NCI-H460 (cell line): ENCODE results near the gene KDELR1. TPM values are rescaled to one million over a fixed set of nuclear protein-coding genes. Genes with fewer than 3 reads are reported as not detected.
A peak's percentile ranks its signal among the peaks of the same experiment; 100 is the strongest.

Experiments used
- DNase-seq: peaks from one replicate; pipeline ENCODE4 v3.0.0-alpha.2; 2016; ENCODE audit warnings: low read depth; ENCODE audit errors: extremely low read depth
- polyA plus RNA-seq: library from polyadenylated mRNA; depleted of rRNA; stranded (reverse); fragments of >200 nt; gene quantifications from 2 replicates; pipeline ENCODE4 v1.2.3, GENCODE V29; 2014; cell fraction: nucleus; rRNA removed
- total RNA-seq: library from RNA; depleted of rRNA; stranded (reverse); fragments of >200 nt; shearing (Covaris generic); gene quantifications from 2 replicates; pipeline ENCODE4 v1.2.3, GENCODE V29; 2014; rRNA removed

The KDELR1 gene
- 78.2 and 78.7 TPM in 2 replicates for total RNA-seq
- 57.1 and 61.6 TPM in 2 replicates for polyA plus RNA-seq

DNA sequence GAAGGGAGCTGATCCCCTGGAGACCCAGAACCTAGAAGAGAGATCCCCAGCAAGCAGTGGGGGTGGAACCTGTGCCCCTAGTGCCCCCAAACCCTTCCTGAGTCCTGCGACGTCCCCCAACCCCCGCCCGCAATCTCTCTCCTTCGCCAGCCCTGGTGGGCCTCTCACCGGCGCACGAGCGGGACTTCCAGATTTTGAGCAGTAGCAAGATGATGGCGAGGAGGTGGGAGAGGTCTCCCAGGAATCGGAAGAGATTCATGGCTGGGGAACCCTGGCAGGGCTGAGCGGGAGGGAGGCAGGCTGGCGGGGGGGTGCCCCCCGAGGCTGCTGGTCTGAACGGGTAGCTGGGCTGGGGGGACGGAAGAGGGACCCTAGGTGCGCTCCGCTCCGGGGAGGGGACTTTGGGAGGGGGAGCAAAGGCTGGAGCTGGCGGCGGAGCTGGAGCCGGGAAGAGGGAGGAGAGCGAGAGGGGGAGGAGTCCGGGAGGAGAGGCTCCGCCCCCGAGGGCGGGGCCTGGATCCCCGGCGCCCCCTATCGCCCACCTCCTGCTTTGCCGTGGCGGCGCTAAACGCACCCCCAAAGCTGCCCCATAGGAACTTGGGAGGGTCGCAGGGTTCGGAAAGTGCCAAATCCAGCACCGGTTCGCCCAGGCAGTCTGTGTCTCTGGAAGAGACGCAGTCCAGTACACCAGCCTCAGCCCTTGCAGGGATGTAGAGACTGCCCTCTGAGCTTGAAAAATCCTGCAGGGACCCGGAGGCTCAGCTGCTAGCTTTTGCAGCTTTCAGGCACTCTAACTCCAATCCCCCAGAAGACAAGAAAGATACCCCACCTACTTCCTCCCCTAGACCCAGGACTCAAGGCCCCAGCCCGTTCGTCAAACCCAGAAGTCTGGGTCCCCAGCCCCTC lies at the start of gene KDELR1:
TSS of gene KDELR1 (minus strand) at position 452 of the 906 bp plus-strand sequence. CDS start at position 259, 193 bp downstream.
- DNase-seq, result peak; percentile 53

DNA sequence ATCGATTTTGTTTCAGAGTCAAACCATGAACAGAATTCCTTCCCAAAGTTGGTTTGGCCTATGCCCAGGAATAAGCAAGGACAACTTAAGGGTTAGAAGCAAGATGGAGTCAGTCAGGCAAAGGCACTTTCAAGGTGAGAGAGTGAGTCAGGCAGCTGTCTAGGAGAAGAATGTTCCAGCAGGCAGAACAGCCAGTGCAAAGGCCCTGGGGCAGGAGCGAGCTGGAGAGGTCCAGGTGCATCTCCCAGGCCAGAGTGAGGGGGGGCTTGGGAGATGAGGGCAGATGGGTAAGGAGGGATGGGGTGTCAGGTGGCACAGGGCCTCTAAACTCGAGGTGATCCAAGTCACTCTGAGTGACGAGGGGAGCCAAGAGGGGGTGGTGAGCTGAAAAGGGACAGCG lies 45.2 kb upstream of the KDELR1 start:
- DNase-seq, result no peak

DNA sequence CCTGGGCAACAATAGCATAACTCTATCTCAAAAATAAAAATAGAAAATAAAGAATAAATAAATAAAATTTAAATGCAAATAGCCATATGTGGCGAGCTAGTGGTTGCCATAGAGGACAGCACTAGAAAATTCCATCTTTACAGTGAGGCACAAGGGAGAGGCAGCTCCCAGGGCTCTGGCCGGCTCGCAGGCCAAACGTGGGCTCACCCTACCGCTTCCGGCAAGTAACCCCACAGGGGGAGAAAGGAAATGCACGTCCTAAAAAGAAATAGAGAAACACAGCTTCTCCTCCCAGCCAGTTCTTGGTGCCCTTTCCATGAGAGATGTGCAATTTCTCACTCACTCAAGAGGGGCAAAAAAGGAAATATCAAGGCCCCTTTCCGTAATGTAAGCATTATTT lies 42.0 kb upstream of the KDELR1 start:
- no peak for DNase-seq

DNA sequence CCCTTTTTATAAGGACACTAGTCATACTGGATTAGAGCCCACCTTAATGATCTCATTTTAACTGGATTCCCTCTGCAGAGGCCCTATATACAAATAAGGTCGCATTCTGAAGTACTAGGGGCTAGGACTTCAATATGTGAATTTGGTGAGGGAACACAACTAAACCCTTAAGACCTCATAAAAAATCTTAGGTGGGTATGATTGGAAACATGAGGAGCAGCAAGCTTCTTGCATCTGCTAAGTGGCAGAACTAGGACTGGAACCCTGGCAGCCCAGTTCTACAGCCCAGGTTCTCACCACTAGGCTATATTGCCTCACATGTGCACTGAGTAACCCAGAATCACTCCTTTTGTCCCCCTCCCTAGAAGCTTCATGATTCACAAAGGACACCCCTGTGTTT lies 37.3 kb upstream of the KDELR1 start:
- DNase-seq, result no peak

DNA sequence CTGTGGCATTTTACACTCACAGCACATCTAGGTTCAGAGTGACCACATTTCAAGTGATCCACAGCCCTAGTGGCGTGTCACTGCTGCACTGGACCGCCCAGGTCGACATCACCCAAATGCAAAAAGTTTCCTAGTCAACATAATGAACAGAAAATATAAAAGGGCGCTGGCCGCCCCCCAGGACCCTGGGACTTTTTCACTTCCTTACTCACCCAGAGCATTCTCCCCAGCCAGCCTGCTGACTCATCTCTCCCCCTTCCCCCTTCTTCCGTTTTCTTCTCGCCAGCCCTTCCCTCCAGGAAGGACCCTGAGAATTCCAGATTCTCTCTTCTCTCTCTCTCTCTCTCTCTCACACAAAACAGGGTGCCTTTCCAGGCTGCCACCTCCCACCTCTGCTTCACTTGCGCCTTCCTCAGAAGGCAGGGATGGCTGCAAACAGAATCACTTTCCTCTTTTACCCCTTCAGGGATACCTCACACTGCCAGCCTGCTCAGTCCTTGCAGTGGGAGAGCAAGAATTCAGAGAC lies 33.4 kb upstream of the KDELR1 start:
- DNase-seq, result no peak

DNA sequence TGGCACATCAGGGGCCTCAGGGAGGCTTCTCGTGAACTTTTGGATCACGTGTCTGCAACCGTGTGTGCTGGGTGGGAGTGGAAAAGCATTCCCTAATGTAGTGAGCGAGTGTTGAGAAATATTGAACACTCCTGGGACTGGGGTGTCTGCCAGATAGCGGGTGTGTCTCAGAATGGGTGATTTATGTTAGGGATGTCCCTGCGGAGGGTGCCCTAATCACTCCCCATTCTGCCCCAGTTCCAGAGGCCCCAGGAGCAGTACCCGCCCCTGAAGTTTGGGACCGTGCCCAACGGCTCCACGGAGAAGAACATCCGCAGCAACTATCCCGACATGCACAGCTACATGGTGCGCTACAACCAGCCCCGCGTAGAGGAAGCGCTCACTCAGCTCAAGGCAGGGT lies 30.2 kb upstream of the KDELR1 start:
- DNase-seq, result no peak

DNA sequence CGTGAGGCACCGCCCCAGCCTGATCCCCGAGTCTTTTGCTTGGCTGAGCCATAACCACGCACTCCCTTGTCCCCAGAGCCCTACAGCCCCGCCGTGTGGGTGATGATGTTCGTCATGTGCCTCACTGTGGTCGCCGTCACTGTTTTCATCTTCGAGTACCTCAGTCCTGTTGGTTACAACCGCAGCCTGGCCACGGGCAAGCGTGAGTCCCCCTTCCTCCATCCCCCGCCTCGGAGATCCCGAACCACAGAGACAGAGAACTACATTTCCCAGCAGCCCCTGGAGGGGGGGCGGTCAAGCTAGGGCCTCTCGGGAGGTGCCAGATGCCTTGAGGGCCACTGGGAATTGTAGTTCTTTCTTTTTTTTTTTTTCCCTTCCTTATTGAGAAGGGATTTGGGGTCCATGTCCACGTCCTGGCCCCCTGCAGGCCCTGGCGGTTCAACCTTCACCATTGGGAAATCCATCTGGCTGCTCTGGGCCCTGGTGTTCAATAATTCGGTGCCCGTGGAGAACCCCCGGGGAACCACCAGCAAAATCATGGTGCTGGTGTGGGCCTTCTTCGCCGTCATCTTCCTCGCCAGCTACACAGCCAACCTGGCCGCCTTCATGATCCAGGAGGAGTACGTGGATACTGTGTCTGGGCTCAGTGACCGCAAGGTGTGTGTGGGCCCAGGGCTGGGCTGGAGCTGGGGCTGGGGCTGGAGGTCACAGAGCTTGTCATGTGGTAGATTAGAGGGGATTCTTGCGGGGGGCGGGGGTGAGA lies 28.0 kb upstream of the KDELR1 start:
- no peak for DNase-seq

DNA sequence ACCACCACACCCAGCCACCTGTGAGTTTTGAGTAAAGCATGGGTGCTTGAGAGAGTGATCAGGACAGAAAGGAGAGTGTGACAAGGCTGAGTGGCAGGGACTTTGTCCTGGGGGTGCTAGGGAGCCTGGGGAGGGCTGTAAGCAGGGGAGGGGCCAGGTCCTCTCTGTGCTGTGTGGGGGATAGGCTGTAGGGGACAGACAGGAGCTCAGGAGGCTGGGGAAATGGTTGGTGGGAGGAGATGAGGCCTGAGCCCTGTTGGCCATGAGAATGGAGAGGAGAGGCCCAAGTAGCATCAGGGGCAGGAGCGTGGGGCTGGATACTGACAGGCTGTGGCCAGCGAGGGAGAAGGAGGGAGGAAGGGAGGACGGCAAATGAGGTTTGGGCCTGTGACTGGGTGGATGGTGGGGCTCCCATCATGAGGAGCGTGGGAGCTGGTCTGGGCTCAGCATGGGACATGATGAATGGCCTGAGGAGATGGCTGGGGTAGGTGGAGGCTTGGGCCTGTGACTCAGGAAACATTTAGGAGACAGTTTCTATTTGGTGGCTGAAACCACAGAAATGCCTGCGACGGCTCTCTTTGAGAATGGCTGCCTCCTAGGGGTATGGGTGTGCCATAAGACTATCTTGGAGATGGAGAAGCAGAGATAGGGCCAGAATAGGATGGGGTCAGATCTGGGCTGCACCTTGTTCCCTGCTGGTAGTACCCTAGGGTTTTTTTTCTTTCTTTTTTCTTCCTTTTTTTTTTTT lies 27.1 kb upstream of the KDELR1 start:
- no peak for DNase-seq

DNA sequence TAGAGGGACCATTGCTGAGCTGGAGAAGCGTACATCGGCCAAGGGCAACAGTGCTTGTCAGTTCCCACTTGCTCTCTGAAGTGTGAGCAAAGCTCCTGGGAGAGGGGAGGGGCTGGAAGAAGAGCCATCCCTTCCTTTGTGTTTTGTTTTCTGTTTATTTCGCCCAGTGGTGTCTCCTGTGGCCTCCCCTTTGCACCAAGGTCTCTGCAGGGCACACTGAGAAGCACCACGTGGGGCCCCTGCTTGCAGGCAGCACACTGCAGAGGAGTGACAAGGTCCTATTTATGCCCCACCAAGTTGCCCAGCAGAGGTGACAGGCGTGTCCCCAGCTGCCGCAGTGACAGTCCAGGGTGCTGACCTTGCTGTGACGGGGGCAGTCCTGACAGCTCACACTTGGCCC lies 26.1 kb upstream of the KDELR1 start:
- no peak for DNase-seq

DNA sequence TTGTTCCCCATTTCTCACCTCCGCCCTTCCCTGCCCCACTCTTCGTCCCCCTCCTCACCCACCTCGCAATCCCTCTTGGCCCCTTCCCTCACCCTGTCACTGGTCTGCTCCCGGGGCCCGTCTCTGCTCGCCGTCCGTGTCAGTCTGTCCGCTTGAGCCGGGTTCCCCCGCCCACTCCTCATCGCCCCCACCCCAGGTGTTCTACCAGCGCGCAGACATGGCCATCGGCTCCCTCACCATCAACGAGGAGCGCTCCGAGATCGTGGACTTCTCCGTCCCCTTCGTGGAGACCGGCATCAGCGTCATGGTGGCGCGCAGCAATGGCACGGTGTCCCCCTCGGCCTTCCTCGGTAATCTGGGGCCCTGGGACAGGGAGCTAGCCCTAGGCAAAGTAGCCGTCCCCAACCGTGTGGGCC lies 24.5 kb upstream of the KDELR1 start:
- DNase-seq, result no peak

DNA sequence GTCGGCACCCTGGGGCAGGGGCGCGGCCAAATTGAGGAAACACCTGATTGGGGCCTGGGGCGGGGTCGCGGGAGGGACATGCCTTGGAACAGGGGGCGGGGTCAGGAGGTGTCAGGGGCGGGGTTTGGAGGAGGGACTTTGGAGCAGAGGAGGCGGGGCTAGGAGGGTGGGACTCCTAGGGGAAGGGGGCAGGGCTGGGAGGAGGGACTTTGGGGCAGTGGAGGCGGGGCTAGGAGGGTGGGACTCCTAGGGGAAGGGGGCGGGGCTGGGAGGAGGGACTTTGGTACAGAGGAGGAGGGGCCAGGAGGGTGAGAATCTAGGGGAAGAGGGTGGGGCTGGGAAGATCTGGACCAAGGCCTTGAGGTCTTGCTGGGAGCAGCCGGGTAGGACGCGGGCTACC lies 24.0 kb upstream of the KDELR1 start:
- DNase-seq, result peak; percentile 50

DNA sequence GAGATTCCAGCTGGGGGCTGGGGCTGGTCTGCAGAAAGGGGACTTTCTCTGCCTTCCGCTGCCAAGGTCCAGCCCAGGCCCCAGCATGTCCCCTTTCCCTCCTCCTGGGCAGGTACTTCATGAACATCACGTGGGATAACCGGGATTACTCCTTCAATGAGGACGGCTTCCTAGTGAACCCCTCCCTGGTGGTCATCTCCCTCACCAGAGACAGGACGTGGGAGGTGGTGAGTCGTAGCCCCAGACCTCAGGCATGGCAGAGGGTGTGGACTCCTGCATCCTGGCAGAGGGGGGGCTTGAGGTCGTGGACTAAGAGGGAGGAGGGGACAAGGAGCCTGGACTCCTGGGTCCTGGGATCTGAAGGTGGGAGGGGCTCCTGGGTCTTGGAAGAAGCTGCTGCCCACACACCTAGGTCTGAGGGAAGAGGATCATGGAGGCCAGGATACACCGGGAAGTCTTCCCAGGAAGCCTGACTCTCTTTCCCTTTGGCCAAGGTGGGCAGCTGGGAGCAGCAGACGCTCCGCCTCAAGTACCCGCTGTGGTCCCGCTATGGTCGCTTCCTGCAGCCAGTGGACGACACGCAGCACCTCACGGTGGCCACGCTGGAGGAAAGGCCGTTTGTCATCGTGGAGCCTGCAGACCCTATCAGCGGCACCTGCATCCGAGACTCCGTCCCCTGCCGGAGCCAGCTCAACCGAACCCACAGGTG lies 22.7 kb upstream of the KDELR1 start:
- no peak for DNase-seq

DNA sequence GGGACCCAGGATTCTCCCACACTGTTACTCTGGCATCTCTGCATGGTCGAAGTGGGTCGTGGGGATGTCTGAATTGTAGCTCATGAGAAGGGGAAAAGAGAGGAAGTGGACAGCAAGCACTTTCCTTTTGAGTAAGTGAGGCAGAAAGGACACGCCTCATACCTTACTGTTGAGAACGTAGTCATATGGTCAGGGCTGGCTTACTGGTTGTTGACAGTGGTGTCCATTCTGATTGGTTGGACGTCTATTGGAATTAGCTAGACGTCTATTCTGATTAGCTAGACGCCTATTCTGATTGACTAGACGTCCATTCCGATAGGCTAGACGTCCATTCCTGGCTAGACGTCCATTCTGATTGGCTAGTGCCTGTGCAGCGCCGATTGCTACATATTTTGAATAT lies 14.5 kb upstream of the KDELR1 start:
- no peak for DNase-seq

DNA sequence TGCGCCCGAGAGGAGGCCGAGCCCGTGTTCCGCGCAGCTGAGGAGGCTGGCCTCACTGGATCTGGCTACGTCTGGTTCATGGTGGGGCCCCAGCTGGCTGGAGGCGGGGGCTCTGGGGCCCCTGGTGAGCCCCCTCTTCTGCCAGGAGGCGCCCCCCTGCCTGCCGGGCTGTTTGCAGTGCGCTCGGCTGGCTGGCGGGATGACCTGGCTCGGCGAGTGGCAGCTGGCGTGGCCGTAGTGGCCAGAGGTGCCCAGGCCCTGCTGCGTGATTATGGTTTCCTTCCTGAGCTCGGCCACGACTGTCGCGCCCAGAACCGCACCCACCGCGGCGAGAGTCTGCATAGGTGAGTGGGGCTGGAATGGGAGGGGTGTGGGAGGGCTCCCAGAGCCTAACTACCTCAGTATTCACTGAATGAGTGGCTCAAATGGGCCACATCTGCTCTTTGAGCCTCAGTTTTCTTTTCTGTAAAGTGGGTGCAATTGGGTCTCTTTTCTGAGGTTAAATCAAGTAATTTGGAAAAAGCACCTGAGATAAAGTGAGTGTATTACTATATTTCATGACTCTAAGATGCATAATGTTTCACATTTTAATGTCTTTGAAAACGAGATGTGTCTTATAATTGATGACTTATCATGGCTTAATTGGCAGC lies 13.8 kb upstream of the KDELR1 start:
- no peak for DNase-seq

DNA sequence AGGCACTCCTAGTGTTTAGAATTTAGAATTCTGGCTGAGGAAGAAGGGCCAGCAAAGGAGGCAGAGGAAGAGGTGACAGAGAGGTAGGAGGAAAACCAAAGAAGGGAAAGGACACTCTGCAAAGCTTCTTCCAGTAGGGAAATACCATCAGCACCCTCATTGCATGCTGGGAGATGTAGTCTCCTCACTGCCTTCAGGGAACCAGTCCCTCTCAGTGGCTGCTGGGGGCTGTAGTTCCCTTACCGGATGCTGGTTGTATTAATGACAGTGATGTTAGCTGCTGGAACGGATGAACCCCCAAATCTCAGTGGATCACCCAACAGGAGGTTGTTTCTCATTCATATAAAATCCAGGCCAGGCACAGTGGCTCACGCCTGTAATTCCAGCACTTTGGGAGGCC lies 12.3 kb upstream of the KDELR1 start:
- DNase-seq, result no peak

DNA sequence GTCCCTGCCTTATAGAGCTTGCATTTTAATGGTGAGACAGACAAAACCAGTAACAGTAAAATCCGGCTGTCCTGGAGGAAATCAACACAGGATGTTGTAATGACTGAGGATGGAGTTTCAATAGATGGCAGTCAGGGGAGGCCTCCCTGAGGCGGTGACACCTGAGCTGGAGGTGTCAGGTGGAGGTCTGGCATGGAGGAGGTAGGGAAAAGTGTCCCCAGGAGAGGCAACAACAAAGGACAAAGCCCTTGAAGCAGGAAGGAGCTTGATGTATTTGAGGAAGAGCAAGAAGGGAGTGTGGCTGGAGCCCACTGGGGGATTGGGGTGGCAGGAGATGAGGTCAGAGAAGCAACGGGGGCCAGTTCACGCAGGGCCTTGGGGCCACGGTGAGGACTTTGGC lies 9.9 kb upstream of the KDELR1 start:
- no peak for DNase-seq

DNA sequence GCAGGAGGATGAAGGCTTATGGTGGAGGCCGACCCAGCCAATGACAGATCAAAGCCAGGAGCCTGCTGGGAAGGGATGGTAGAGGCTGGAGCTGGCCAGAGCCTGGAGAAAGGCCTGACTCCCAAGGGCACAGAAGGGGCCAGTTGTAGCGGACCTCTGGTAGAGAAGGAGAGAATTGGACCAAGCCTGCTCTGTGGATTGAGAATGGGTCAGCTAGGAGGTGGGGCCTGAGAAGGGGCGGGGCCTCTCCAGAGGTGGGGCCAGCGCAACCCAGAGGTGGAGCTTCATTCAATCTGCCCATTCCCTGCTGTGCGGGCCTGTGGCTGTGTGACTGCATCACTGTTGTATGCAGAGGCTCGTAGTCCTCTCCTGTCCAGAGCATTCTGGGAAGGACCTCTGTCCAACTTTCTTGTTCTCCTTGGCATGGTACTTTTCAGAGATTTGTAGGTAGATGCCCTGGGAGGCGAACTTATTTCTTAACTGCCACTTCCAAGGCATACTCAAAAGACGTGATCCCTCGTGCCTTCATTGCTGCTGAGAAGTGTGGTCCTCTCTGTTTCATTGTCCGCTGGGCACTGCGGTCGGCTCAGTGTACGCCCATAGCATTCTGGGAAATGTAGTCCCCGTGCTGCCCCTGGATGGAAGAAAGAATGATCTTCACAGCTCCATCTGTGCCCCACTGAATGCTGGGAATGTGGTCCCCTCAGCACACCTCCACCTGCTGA lies 8.8 kb upstream of the KDELR1 start:
- DNase-seq, result peak; percentile 40

DNA sequence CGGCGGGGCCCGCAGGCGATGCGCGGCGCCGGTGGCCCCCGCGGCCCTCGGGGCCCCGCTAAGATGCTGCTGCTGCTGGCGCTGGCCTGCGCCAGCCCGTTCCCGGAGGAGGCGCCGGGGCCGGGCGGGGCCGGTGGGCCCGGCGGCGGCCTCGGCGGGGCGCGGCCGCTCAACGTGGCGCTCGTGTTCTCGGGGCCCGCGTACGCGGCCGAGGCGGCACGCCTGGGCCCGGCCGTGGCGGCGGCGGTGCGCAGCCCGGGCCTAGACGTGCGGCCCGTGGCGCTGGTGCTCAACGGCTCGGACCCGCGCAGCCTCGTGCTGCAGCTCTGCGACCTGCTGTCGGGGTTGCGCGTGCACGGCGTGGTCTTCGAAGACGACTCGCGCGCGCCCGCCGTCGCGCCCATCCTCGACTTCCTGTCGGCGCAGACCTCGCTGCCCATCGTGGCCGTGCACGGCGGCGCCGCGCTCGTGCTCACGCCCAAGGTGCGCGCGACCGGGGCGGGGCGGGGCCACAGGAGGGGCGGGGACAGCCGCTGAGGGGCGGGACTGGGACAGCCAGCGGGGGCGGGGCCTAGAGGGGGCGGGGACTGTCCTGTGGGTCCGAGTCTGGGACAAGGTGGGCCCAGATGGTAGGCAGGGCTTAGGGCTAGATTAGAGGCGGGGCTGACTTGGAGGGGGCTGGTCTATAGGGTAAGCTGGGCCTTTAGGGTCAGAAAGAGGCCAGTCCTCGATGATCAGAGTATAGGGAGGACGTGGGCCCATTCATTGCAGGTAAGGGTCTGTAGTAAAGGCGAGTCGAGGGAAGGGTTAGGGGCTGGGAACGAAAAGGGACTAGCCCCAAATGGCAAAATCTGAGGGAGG lies 7.3 kb upstream of the KDELR1 start:
- peak; percentile 78 for DNase-seq
